ENCODE measurements around the gene TRPC4AP.

Gene TRPC4AP

DNA sequence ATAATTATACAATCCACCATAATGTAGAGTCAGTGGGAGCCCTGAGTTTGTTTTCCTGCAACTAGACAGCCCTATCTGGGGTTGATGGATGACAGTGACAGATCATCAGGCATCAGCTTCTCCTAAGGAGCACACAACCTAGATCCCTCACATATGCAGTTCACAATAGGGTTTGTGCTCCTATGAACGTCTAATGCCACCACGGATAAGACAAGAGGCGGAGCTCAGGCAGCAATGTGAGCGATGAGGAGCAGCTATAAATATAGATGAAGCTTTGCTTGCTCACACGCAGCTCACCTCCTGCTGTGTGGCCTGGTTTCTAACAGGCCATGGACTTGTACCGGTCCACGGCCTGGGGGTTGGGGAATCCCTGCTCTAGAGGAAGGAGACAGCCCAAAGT is 28.6 kb upstream of the TRPC4AP start:
- no peak for ATAC-seq
- TF ChIP-seq TCF4 (CRISPR knock-in tag; IDR thresholded peaks at IDR 0.05; ENCODE audit: borderline replicate concordance) (no peak), SNAI2 (CRISPR knock-in tag; IDR thresholded peaks at IDR 0.05) (no peak), OSR1 (CRISPR knock-in tag; IDR thresholded peaks at IDR 0.05) (no peak), ISL1 (CRISPR knock-in tag; IDR thresholded peaks at IDR 0.05) (no peak), ZNF70 (CRISPR knock-in tag; IDR thresholded peaks at IDR 0.05) (no peak), BACH2 (CRISPR knock-in tag; IDR thresholded peaks at IDR 0.05; ENCODE audit: borderline replicate concordance) (no peak), GLIS3 (CRISPR knock-in tag; IDR thresholded peaks at IDR 0.05) (no peak), RARB (CRISPR knock-in tag; IDR thresholded peaks at IDR 0.05) (no peak), PPARA (CRISPR knock-in tag; IDR thresholded peaks at IDR 0.05; ENCODE audit: borderline replicate concordance) (no peak), ESRRG (CRISPR knock-in tag; IDR thresholded peaks at IDR 0.05) (no peak), TOX (CRISPR knock-in tag; IDR thresholded peaks at IDR 0.05; ENCODE audit: borderline replicate concordance) (no peak)
- TF ChIP-seq, protein P1, sequence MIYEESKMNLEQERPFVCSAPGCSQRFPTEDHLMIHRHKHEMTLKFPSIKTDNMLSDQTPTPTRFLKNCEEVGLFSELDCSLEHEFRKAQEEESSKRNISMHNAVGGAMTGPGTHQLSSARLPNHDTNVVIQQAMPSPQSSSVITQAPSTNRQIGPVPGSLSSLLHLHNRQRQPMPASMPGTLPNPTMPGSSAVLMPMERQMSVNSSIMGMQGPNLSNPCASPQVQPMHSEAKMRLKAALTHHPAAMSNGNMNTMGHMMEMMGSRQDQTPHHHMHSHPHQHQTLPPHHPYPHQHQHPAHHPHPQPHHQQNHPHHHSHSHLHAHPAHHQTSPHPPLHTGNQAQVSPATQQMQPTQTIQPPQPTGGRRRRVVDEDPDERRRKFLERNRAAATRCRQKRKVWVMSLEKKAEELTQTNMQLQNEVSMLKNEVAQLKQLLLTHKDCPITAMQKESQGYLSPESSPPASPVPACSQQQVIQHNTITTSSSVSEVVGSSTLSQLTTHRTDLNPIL (CRISPR knock-in tag; IDR thresholded peaks at IDR 0.05; ENCODE audit: low read depth): no peak
- TF ChIP-seq, protein P2, sequence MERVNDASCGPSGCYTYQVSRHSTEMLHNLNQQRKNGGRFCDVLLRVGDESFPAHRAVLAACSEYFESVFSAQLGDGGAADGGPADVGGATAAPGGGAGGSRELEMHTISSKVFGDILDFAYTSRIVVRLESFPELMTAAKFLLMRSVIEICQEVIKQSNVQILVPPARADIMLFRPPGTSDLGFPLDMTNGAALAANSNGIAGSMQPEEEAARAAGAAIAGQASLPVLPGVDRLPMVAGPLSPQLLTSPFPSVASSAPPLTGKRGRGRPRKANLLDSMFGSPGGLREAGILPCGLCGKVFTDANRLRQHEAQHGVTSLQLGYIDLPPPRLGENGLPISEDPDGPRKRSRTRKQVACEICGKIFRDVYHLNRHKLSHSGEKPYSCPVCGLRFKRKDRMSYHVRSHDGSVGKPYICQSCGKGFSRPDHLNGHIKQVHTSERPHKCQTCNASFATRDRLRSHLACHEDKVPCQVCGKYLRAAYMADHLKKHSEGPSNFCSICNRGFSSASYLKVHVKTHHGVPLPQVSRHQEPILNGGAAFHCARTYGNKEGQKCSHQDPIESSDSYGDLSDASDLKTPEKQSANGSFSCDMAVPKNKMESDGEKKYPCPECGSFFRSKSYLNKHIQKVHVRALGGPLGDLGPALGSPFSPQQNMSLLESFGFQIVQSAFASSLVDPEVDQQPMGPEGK (CRISPR knock-in tag; IDR thresholded peaks at IDR 0.05; ENCODE audit: borderline replicate concordance): no peak
- TF ChIP-seq, protein P3, sequence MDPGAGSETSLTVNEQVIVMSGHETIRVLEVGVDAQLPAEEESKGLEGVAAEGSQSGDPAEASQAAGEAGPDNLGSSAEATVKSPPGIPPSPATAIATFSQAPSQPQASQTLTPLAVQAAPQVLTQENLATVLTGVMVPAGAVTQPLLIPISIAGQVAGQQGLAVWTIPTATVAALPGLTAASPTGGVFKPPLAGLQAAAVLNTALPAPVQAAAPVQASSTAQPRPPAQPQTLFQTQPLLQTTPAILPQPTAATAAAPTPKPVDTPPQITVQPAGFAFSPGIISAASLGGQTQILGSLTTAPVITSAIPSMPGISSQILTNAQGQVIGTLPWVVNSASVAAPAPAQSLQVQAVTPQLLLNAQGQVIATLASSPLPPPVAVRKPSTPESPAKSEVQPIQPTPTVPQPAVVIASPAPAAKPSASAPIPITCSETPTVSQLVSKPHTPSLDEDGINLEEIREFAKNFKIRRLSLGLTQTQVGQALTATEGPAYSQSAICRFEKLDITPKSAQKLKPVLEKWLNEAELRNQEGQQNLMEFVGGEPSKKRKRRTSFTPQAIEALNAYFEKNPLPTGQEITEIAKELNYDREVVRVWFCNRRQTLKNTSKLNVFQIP (CRISPR knock-in tag; IDR thresholded peaks at IDR 0.05; ENCODE audit: borderline replicate concordance, low read depth): no peak
- TF ChIP-seq, protein P4, sequence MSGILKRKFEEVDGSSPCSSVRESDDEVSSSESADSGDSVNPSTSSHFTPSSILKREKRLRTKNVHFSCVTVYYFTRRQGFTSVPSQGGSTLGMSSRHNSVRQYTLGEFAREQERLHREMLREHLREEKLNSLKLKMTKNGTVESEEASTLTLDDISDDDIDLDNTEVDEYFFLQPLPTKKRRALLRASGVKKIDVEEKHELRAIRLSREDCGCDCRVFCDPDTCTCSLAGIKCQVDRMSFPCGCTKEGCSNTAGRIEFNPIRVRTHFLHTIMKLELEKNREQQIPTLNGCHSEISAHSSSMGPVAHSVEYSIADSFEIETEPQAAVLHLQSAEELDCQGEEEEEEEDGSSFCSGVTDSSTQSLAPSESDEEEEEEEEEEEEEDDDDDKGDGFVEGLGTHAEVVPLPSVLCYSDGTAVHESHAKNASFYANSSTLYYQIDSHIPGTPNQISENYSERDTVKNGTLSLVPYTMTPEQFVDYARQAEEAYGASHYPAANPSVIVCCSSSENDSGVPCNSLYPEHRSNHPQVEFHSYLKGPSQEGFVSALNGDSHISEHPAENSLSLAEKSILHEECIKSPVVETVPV (CRISPR knock-in tag; IDR thresholded peaks at IDR 0.05): no peak

DNA sequence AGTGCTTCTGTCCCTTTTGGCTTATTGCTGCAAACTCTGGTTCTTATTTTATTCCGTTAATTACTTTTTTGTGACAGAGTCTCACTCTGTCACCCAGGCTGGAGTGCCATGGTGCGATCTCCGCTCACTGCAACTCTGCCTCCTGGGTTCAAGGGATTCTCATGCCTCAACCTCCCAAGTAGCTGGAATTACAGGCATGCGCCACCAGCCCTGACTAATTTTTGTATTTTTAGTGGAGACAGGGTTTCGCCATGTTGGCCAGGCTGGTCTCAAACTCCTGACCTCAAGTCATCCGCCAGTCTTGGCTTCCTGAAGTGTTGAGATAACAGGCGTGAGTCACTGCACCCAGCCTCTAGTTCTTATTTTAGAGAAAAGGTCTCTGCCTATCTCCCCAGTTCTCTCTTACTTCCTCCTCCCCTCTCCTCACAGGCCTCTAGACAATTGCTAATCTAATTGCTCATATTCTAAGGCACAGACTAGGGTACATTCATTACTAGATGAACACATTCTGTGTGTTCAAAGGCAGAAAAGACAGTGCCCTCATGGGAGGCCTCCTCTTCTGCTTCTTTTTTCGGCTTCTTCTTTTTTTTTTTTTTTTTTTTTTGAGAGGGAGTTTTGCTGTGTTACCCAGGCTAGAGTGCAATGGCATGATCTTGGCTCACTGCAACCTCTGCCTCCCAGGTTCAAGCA is 27.6 kb upstream of the TRPC4AP start:
- ATAC-seq: no peak
- TF ChIP-seq, protein P5, sequence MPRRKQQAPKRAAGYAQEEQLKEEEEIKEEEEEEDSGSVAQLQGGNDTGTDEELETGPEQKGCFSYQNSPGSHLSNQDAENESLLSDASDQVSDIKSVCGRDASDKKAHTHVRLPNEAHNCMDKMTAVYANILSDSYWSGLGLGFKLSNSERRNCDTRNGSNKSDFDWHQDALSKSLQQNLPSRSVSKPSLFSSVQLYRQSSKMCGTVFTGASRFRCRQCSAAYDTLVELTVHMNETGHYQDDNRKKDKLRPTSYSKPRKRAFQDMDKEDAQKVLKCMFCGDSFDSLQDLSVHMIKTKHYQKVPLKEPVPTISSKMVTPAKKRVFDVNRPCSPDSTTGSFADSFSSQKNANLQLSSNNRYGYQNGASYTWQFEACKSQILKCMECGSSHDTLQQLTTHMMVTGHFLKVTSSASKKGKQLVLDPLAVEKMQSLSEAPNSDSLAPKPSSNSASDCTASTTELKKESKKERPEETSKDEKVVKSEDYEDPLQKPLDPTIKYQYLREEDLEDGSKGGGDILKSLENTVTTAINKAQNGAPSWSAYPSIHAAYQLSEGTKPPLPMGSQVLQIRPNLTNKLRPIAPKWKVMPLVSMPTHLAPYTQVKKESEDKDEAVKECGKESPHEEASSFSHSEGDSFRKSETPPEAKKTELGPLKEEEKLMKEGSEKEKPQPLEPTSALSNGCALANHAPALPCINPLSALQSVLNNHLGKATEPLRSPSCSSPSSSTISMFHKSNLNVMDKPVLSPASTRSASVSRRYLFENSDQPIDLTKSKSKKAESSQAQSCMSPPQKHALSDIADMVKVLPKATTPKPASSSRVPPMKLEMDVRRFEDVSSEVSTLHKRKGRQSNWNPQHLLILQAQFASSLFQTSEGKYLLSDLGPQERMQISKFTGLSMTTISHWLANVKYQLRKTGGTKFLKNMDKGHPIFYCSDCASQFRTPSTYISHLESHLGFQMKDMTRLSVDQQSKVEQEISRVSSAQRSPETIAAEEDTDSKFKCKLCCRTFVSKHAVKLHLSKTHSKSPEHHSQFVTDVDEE (CRISPR knock-in tag; IDR thresholded peaks at IDR 0.05): no peak
- TF ChIP-seq ZNF70 (CRISPR knock-in tag; IDR thresholded peaks at IDR 0.05): no peak
- no peak for TF ChIP-seq TOX (CRISPR knock-in tag; IDR thresholded peaks at IDR 0.05; ENCODE audit: borderline replicate concordance)
- TF ChIP-seq BACH2 (CRISPR knock-in tag; IDR thresholded peaks at IDR 0.05; ENCODE audit: borderline replicate concordance): no peak
- TF ChIP-seq TCF4 (CRISPR knock-in tag; IDR thresholded peaks at IDR 0.05; ENCODE audit: borderline replicate concordance): no peak
- no peak for TF ChIP-seq ARNTL (CRISPR knock-in tag; IDR thresholded peaks at IDR 0.05; ENCODE audit: borderline replicate concordance, low read depth)
- TF ChIP-seq ESRRG (CRISPR knock-in tag; IDR thresholded peaks at IDR 0.05): no peak
- no peak for TF ChIP-seq ZFP30 (CRISPR knock-in tag; IDR thresholded peaks at IDR 0.05)
- TF ChIP-seq, protein P2 (CRISPR knock-in tag; IDR thresholded peaks at IDR 0.05; ENCODE audit: borderline replicate concordance): no peak
- no peak for TF ChIP-seq GLIS3 (CRISPR knock-in tag; IDR thresholded peaks at IDR 0.05)
- no peak for TF ChIP-seq ZNF565 (CRISPR knock-in tag; conservative IDR thresholded peaks at IDR 0.05; ENCODE audit: low read depth)
- TF ChIP-seq ZNF8 (CRISPR knock-in tag; IDR thresholded peaks at IDR 0.05): no peak
- TF ChIP-seq RARB (CRISPR knock-in tag; IDR thresholded peaks at IDR 0.05): no peak
- TF ChIP-seq ZFP3 (CRISPR knock-in tag; IDR thresholded peaks at IDR 0.05): no peak
- TF ChIP-seq ISL1 (CRISPR knock-in tag; IDR thresholded peaks at IDR 0.05): no peak
- TF ChIP-seq PPARA (CRISPR knock-in tag; IDR thresholded peaks at IDR 0.05; ENCODE audit: borderline replicate concordance): no peak
- TF ChIP-seq, protein P4 (CRISPR knock-in tag; IDR thresholded peaks at IDR 0.05): no peak
- TF ChIP-seq, protein P3 (CRISPR knock-in tag; IDR thresholded peaks at IDR 0.05; ENCODE audit: borderline replicate concordance, low read depth): no peak
- no peak for TF ChIP-seq SNAI2 (CRISPR knock-in tag; IDR thresholded peaks at IDR 0.05)
